Transverse colon (tissue), 4 donors: Measurements from ENCODE around the gene HCFC1R1.

Experiments
- CTCF ChIP-seq, 5 experiments: fragments of 200-600 bp in 3 of 5; fragments of 450-650 bp in 2 of 5; sonication (generic) in 3 of 5; IDR thresholded peaks; 1 replicate in 2 of 5; 2 replicates in 3 of 5; pipeline ENCODE4 v1.5.1; 2016 to 2017; ENCODE audit warnings: antibody characterized with exemption in 5 of 5, inconsistent platforms in 3 of 5, mild to moderate bottlenecking in 2 of 5, moderate library complexity in 1 of 5
- EP300 ChIP-seq: sonication (generic); formaldehyde crosslinking; IDR thresholded peaks from one replicate; pipeline ENCODE4 v1.6.1; 2017; ENCODE audit warnings: antibody characterized with exemption, low read depth
- POLR2A ChIP-seq: fragments of 450-650 bp; IDR thresholded peaks from one replicate; pipeline ENCODE4 v1.6.1; 2016; ENCODE audit warnings: antibody characterized with exemption, mild to moderate bottlenecking, moderate library complexity
- POLR2AphosphoS5 ChIP-seq, 3 donors: sonication (generic); formaldehyde crosslinking; IDR thresholded peaks; one replicate each; pipeline ENCODE4 v1.6.1; 2016; ENCODE audit warnings: antibody characterized with exemption in 3 of 3

DNA sequence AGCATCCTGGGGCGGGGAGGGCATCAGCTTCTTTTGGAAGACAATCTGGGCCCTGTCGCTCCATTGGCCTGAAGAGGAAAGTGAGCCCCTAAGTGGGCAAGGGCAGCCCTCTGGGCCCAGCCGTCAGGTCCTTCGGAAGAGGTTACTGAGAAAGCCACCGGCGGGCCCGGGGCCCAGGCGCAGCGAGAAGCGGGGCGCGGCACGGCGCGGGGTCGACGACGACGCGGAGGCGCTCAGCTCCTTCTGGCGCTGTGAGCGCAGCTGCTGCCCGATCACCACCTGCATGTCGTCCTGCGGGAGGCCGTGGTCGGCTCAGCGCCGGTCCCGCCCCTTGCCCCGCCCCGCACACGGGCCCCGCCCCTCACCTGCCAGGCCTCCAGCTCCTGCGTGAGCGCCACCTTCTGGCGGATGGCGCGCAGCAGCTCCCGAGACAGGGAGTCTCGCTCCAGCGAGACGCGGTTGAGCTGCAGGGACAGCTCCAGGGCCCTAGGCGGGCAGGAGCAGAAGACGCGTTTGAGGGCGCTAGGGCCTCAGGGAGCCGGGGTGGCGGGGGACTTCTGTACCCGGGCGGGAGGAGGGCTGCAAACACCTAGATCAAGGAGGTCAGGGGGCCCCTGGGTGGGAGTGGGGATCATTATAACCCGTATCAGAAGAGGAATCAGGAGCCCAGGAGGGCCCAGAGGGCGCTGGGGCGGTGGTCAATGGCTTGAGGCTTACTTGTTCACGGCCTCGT is 4.4 kb upstream of the HCFC1R1 start:
- peak; percentile 62 to 93 (median 82) for TF ChIP-seq CTCF (IDR thresholded peaks at IDR 0.05)
- TF ChIP-seq POLR2A, result peak; percentile 34
- TF ChIP-seq POLR2AphosphoS5 (IDR thresholded peaks at IDR 0.05), result peak; percentile 26 to 49 (median 37)
- TF ChIP-seq EP300, result no peak
